ENCODE data around the gene ABTB2.

The ABTB2 gene

DNA sequence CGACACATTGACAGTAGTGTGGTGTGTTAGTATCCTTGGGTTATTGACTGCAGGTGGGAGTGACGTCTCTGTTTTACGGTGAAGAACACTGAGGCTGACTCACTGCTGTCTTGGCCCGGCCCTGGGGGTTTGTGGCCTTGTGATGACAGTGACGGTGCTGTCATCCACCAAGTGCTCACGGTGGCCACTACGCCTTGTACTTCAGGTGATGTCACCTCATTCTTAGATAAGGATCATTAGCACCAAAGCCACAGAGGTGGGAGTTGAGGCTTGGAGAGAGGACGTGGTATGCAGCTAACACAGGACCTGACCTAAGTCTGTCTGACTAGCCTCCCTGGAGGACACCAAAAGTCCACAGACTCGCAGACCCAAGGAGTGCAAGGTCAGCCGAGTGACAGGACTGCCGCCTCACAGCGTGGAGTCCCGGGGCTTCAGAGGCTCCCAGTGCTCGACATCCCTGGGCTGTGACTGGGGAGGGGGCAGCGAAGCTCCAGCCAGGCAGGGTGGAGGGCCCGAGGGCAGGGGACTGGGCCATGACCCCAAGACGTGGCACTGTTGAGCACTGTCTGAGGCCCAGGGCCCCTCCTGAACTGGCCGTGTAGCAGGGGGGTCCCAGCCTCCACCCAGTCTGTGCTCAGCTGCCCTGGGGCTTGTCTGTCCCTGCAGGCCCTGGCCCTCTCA lies 195.9 kb downstream of the ABTB2 start:
- peak; percentile 32 for DNase-seq

GRCh38 chr11:34161361-34161760 lies 196.4 kb downstream of the ABTB2 start:
- DNase-seq = no peak

DNA sequence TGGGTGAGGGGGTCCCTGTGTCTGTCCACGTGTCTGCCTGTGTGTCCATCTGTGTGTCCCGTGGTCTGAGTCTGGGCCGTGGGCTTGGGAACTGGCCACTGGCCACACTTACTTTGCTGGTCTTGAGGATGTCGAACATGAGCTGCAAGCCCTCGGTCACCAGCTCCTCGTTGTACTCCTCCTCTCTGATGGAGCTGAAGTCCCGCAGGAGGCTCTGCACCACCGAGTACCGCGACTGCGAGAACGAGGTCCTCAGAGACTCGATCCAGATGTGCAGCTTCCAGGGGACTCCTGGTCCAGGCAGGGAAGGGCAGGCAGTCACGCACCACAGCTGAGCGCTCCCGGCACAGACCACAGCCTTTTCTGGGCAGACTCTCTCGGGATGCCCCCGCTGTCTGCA lies 197.0 kb downstream of the ABTB2 start:
- DNase-seq = no peak

GRCh38 chr11:34160049-34160721 lies 197.6 kb downstream of the ABTB2 start:
- no peak for DNase-seq

DNA sequence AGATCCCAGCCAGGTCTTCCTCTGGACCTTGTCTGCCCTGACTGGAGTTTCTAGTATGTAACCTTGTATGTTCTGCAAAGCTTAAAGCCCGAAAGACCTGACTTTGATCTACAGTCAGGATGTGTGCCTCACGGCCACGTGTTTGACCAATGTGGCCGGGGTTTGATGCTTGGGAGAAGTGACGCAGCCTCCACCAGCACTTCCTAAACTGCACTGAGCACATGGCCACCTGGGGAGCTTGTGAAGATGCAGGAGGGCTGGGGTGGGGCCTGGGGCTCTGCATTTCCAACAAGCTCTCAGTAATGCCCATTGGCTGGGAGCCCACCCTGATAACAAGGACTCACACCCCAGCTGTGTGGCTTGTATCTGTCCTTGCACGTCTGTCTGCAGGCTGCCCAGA lies 199.1 kb downstream of the ABTB2 start:
- DNase-seq = no peak

- DNase-seq = no peak
Observed at GRCh38 chr11:34157163-34157562, 200.6 kb downstream of the ABTB2 start.

DNA sequence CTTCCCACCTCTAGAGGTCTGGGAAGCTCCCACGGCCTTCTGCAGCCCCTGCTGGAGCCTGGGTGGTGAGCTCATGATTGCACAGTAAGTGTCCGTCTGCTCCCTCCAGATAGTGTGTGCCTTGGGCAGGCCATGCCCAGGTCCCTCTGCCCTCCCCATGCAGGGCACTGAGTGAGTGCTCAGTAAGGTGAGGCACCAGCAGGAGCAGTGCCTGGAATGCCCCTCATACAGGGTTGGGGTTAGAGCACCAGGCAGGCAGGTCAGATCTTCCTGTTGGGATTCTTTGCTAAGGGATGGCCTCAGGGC lies 202.1 kb downstream of the ABTB2 start:
- no peak for DNase-seq

GRCh38 chr11:34155057-34155756 lies 202.6 kb downstream of the ABTB2 start:
- DNase-seq = no peak

DNA sequence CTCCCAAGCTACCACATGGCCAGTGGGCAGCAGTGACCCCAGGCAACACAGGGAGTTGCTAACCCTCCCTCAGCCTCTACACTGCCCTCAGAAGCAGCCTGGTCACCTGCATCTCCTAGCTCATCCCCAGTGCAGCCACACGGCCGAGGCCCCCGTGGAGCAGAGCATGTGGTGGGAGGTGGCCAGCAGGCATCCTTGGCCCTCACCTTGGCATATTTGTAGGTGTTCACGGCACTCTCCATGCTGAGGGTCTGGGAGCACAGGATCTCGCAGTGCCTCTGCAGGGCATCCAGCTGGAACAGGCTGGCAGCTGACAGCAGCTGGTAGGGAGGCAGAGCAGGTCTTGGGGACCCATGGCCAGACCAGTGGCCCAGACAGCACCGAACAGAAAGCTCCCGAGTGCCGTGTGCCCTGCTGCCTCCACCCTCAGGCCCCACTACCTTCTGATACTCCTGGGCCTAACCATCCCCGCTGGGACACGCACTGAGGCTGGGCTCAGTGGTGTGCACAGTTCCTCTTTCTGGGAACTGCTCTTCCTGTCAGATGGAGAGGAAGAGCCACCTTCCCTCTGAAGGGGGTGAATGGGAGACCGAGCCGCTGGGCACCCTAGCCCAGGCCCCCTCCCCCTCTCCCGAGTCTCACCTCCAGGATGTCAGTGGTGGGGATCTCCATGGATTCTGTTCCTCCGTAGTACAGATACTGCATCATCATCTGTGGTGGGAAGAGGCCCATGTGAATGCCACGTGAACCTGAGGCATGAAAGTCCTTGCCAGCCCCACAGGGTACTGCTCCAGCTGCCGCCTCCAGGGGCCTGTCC lies 203.5 kb downstream of the ABTB2 start:
- no peak for DNase-seq

DNA sequence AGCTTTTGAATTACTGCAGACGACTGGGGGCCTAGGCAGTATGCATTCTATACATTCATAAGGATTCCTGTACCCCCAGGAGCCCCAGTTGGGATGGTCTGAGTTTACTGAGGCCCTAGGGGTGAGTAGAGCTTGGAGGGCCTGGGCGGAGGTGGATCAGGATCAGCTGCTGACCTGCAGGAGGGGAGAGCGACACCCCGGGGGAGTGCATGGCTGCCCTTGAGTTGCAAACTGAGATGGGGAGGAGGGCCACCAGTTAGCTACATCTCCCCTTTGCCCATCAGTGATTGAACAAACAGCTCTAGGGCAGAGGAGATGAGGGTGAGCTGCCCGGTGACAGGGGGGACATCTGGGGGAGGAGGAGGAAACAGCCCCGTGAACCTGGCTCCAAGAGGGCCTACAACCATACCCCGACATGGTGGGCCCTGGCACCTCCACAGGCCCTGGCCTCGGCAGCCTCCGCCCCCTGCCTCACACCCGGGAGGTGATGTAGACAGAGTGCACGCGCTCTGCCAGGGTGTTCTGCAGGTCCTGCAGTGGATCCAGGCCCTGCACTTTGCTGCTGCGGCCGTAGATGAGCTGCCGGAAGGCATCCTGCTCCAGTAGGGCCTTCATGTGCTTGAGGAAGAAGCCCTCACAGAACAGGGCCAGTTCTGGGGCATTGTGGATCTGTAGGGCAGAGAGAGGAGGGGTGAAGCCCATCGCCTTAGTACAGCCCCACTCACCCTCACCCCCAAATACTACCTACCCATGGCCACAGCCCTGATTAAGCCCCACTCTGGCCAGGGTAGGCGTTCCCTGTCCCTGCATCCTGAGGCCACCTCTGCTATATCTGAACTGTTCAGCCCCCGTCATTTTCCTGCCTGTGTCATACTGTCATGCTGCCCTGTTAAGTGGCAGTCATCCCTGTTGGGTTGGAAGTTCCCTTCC lies 205.6 kb downstream of the ABTB2 start:
- DNase-seq = no peak

- DNase-seq = no peak
Observed at GRCh38 chr11:34151166-34151565, 206.6 kb downstream of the ABTB2 start.

DNA sequence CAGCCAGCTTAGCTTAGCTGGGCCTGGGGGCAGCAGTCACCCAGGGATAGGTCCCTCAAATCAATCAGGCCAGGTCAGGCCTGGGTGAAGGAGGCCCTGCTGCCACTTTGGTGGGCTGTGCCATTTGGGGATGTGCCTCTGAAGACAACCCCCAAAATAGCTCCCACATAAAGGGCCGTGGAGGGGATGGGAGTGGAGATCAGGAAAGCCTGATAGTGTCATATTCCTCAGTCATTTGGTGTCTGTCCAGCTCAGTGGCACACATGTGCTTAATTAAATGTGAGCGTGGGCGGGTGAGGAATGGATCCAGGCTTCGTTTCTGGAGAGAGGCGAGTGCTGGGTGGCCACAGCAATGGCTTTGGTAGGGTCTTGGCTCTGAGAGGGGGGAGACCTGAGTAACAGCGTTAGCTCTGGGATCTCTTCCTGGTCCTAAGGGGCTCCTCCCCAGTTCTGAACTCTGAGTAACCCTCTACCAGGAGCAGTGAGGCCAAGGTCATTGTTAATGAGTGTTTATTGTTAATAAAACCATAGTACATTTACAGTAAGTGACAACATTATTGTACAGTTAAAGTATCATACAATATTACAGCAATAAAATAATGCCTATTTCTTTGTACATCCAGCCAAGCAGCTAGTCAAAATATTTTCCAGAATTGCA lies 207.2 kb downstream of the ABTB2 start:
- DNase-seq = no peak

GRCh38 chr11:34149786-34150185 lies 208.0 kb downstream of the ABTB2 start:
- no peak for DNase-seq

DNA sequence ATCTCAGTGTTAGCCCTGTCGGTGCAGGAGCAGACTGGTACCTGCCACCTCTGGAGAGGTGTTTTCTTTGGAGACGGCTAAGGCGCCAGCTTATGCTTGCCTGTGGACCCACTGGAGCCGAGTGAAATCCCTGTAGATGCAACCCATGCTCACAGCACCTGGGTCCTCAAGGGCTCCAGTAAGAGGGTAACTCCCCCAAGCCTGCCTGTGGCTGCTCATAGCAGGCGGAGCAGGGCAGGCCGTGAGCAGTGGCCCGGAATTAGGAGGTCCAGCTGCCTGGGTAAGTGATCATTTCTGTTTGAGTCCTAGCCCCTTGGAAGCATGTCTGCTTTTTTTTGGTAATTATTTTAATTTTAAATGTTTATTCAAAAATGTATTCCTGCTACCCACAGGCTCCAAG lies 208.5 kb downstream of the ABTB2 start:
- no peak for DNase-seq

- no peak for DNase-seq
Observed at GRCh38 chr11:34148504-34149165, 209.2 kb downstream of the ABTB2 start.

DNA sequence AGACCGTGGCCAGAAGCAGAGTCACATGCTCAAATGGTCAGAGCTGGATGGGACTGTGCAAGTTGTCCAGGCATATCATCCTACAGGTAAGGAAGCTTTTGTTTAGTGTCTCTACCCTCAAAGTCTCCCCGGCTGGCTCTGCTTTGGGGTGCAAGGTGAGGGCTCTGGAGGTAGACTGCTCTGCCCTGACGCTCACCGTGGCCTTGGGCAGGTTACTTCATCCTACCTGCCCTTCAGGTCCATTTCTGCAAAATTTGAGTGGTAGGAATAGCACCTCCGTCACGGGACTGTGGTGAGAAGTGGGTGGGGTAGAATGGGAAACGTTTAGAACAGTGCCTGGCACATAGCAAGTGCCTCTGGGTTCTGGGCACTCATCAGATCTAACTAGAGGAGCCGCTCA lies 210.2 kb downstream of the ABTB2 start:
- DNase-seq = no peak

- DNase-seq = no peak
Observed at GRCh38 chr11:34146866-34147265, 210.9 kb downstream of the ABTB2 start.

- DNase-seq = no peak
Observed at GRCh38 chr11:34146411-34146810, 211.4 kb downstream of the ABTB2 start.

DNA sequence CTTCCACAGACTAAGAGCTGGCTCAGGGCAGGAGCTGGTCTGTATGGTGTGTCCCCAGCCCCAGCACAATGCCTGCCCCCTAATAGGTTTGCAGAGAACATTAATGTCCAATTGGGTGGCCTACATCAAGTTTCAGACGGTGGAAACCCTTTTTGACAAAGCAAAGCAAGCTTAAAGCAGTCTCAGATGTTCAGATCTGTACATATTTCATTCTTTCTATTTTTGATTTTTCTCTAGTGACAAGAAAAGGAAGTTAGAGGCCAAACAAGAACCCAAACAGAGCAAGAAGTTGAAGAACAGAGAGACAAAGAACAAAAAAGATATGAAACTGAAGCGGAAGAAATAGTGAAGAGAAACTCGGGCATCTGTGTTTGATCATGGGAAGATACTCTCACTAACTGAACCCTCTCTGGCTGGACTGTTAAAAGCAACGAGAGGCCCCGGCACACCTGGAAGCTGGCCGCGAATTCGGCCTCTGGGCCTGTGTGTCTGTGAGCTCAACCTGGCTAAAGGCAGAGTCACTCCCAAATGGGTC lies 211.9 kb downstream of the ABTB2 start:
- DNase-seq = no peak

DNA sequence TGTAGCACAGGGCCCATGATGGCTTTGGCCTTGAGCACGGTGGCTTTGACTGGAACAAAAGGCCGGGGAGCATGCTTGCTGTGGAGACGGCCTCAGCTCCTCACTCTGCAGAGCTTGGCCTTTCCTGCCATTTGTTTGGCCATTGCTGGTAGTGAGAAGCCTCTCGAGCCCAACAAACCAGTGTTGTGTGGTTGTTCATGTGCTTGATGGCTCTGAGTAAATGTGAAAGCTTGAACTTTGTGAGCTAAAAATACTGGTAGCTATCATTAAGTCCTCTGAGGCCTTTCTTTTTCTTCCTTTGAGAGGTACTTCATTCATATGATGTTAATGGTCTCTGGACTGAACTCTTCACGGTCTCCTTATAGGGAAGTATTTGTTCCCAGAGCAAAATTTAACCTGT lies 212.7 kb downstream of the ABTB2 start:
- no peak for DNase-seq

GRCh38 chr11:34143048-34143447 lies 214.8 kb downstream of the ABTB2 start:
- DNase-seq = no peak
